HCT116 (cell line): ENCODE data around the gene HNRNPU. TPM values are rescaled to one million over a fixed set of nuclear protein-coding genes. Genes with fewer than 3 reads are reported as not detected.

ENCODE experiments used
- ATAC-seq: fragments of 200-7000 bp; cut with Tn5 transposase; 2 replicates; pipeline ENCODE4 v1.9.1; 2020; ENCODE audit warnings: mild to moderate bottlenecking, moderate library complexity
- BruUV-seq: library from RNA; stranded (reverse); fragments of 400-500 nt; replicated peaks from 2 replicates; lab custom pipeline; 2021; lab: Mats Ljungman, UMichigan
- CTCF ChIA-PET: fragments of 300-600 bp; sonication (Branson Sonifier 250); formaldehyde crosslinking; loops from one replicate; lab custom pipeline; 2021; ENCODE audit warnings: antibody characterized with exemption; lab: Charles Lee
- POLR2A ChIA-PET: fragments of 300-600, 350-600 bp; sonication (Branson Sonifier 250); formaldehyde crosslinking; loops from one replicate; lab custom pipeline; 2021; ENCODE audit warnings: antibody characterized with exemption; lab: Charles Lee
- RAD21 ChIA-PET, 2 experiments: fragments of 300-600 bp; sonication (Branson Sonifier 250); formaldehyde crosslinking; loops; one replicate each; lab custom pipeline; 2023; ENCODE audit warnings: low total read pairs in 2 of 2; ENCODE audit not compliant: uncharacterized antibody in 2 of 2, unreplicated experiment in 2 of 2, low non-redundant PET in 1 of 2; lab: Charles Lee
- DNase-seq: peaks from one replicate; pipeline ENCODE4 v3.0.0-alpha.2; 2010; ENCODE audit warnings: low read depth, low spot score
- H2AFZ ChIP-seq: fragments of 200-600 bp; shearing (Covaris generic), sonication (generic); 2 replicates; pipeline ENCODE4 v1.6.1; 2017; ENCODE audit warnings: low read depth, mixed run types, mixed read lengths, antibody characterized with exemption, low read length; ENCODE audit not compliant: poor library complexity, severe bottlenecking
- H3K27ac ChIP-seq: 2 replicates; pipeline ENCODE4 v1.5.1; 2012; ENCODE audit warnings: low read depth, low read length
- H3K27me3 ChIP-seq: fragments of 200-600 bp; sonication (generic); 2 replicates; pipeline ENCODE4 v1.6.1; 2016; ENCODE audit warnings: mixed run types, low read length, mixed read lengths; ENCODE audit not compliant: insufficient read depth
- H3K36me3 ChIP-seq, 2 experiments: fragments of 200-500 bp in 1 of 2; fragments of 200-600 bp in 1 of 2; sonication (Bioruptor generic) in 1 of 2; sonication (generic) in 1 of 2; 2 replicates each; pipeline versions ENCODE4 v1.5.1 to v1.6.1; 2014 to 2016; ENCODE audit warnings: low read length in 2 of 2, inconsistent platforms in 1 of 2, mixed read lengths in 1 of 2, mixed run types in 1 of 2; ENCODE audit not compliant: insufficient read depth in 2 of 2, control insufficient read depth in 1 of 2
- H3K4me1 ChIP-seq, 2 experiments: fragments of 200-600 bp in 1 of 2; sonication (generic) in 1 of 2; 2 replicates each; pipeline versions ENCODE4 v1.5.1 to v1.6.1; 2012 to 2017; ENCODE audit warnings: low read length in 2 of 2, inconsistent platforms in 1 of 2, mild to moderate bottlenecking in 1 of 2, mixed read lengths in 1 of 2, mixed run types in 1 of 2, moderate library complexity in 1 of 2; ENCODE audit not compliant: insufficient read depth in 2 of 2, control insufficient read depth in 1 of 2
- H3K4me2 ChIP-seq: fragments of 200-600 bp; sonication (generic); 2 replicates; pipeline ENCODE4 v1.6.1; 2017; ENCODE audit warnings: mixed run types, low read length, mixed read lengths
- H3K4me3 ChIP-seq, 2 experiments: fragments of 200-600 bp in 1 of 2; sonication (generic) in 1 of 2; replicated peaks in 1 of 2; 2 replicates each; pipeline ENCODE4 v1.5.1; 2011 to 2016; ENCODE audit warnings: low read length in 2 of 2, control low read depth in 1 of 2, low read depth in 1 of 2, mild to moderate bottlenecking in 1 of 2, mixed read lengths in 1 of 2, mixed run types in 1 of 2
- H3K79me2 ChIP-seq: fragments of 200-600 bp; sonication (generic); 2 replicates; pipeline ENCODE4 v1.6.1; 2017; ENCODE audit warnings: mild to moderate bottlenecking, mixed run types, low read length, moderate library complexity, mixed read lengths; ENCODE audit not compliant: insufficient read depth
- H3K9ac ChIP-seq: fragments of 200-600 bp; sonication (generic); 2 replicates; pipeline ENCODE4 v1.6.1; 2016; ENCODE audit warnings: low read length, mixed read lengths
- H3K9me2 ChIP-seq: fragments of 200-600 bp; sonication (generic), shearing (Covaris generic); 2 replicates; pipeline ENCODE4 v1.6.1; 2017; ENCODE audit warnings: mixed run types, mild to moderate bottlenecking, moderate library complexity; ENCODE audit not compliant: insufficient read depth
- H3K9me3 ChIP-seq, 2 experiments: fragments of 200-500 bp in 1 of 2; fragments of 200-600 bp in 1 of 2; sonication (Bioruptor generic) in 1 of 2; sonication (generic) in 1 of 2; 2 replicates each; pipeline ENCODE4 v1.6.1; 2014 to 2017; ENCODE audit warnings: low read length in 2 of 2, mixed read lengths in 2 of 2, inconsistent platforms in 1 of 2, low read depth in 1 of 2, mild to moderate bottlenecking in 1 of 2, mixed run types in 1 of 2, moderate library complexity in 1 of 2; ENCODE audit not compliant: control insufficient read depth in 1 of 2, insufficient read depth in 1 of 2
- H4K20me1 ChIP-seq: fragments of 200-600 bp; sonication (generic), shearing (Covaris generic); 2 replicates; pipeline ENCODE4 v1.6.1; 2017; ENCODE audit warnings: mixed run types, mild to moderate bottlenecking, moderate library complexity; ENCODE audit not compliant: insufficient read depth
- ATF3 ChIP-seq: IDR thresholded peaks from 2 replicates; pipeline ENCODE4 v1.6.1; 2012
- CBX3 ChIP-seq: IDR thresholded peaks from 2 replicates; pipeline ENCODE4 v1.6.1; 2012; ENCODE audit warnings: low read depth
- CTCF ChIP-seq, 3 experiments: fragments of 200-600 bp in 1 of 3; sonication (generic) in 1 of 3; IDR thresholded peaks in 2 of 3; conservative IDR thresholded peaks in 1 of 3; 2 replicates each; pipeline ENCODE4 v1.5.1; 2012 to 2017; ENCODE audit warnings: low read depth in 2 of 3, low read length in 2 of 3, antibody characterized with exemption in 1 of 3, borderline replicate concordance in 1 of 3, control low read depth in 1 of 3, mild to moderate bottlenecking in 1 of 3, mixed read lengths in 1 of 3, mixed run types in 1 of 3, moderate library complexity in 1 of 3; ENCODE audit not compliant: insufficient read depth in 1 of 3
- EGR1 ChIP-seq: IDR thresholded peaks from 2 replicates; pipeline ENCODE4 v1.6.1; 2012; ENCODE audit warnings: low read depth
- ELF1 ChIP-seq: IDR thresholded peaks from 2 replicates; pipeline ENCODE4 v1.6.1; 2012; ENCODE audit warnings: low read depth, borderline replicate concordance
- EZH2 ChIP-seq: fragments of 200-600 bp; sonication (generic); IDR thresholded peaks from 2 replicates; pipeline ENCODE4 v1.6.1; 2017; ENCODE audit warnings: antibody characterized with exemption, mixed run types
- EZH2phosphoT487 ChIP-seq: fragments of 200-600 bp; IDR thresholded peaks from 2 replicates; pipeline ENCODE4 v1.6.1; 2018; ENCODE audit warnings: antibody characterized with exemption, borderline replicate concordance
- FOSL1 ChIP-seq: IDR thresholded peaks from 2 replicates; pipeline ENCODE4 v1.6.1; 2012; ENCODE audit warnings: low read depth
- JUND ChIP-seq: IDR thresholded peaks from 2 replicates; pipeline ENCODE4 v1.6.1; 2012
- POLR2AphosphoS5 ChIP-seq: IDR thresholded peaks from 2 replicates; pipeline ENCODE4 v1.6.1; 2011; ENCODE audit warnings: mild to moderate bottlenecking, low read depth, low read length, moderate library complexity
- SIN3A ChIP-seq: IDR thresholded peaks from 2 replicates; pipeline ENCODE4 v1.6.1; 2012; ENCODE audit warnings: low read depth
- SRF ChIP-seq: IDR thresholded peaks from 2 replicates; pipeline ENCODE4 v1.6.1; 2012; ENCODE audit warnings: low read depth
- YY1 ChIP-seq: IDR thresholded peaks from 2 replicates; pipeline ENCODE4 v1.6.1; 2011; ENCODE audit warnings: low read length, low read depth, moderate library complexity, mild to moderate bottlenecking; ENCODE audit not compliant: insufficient replicate concordance; ENCODE audit errors: extremely low read depth
- ZFX ChIP-seq: fragments of 450-650 bp; IDR thresholded peaks from 2 replicates; pipeline ENCODE4 v1.6.1; 2017
- ZNF274 ChIP-seq: fragments of 200-500 bp; sonication (Bioruptor generic); IDR thresholded peaks from 2 replicates; pipeline ENCODE4 v1.6.1; 2014; ENCODE audit warnings: mild to moderate bottlenecking, low read depth, low read length, inconsistent platforms
- intact Hi-C: fragments of 100-400 bp; cut with micrococcal nuclease; formaldehyde crosslinking; loops from 2 replicates; pipeline ENCODE4 v1.10.0; 2022
- total RNA-seq: library from RNA; stranded (reverse); gene quantifications from one replicate; pipeline ENCODE4 v1.2.1, GENCODE V29; 2021; ENCODE audit not compliant: unreplicated experiment
- TF ChIP-seq, protein P1 (sequence below): IDR thresholded peaks from 2 replicates; pipeline ENCODE4 v1.6.1; 2011; ENCODE audit warnings: mild to moderate bottlenecking, low read length, moderate library complexity; ENCODE audit not compliant: insufficient replicate concordance; ENCODE audit errors: extremely low read depth
- TF ChIP-seq, protein P2 (sequence below): IDR thresholded peaks from 2 replicates; pipeline ENCODE4 v1.6.1; 2012; ENCODE audit warnings: low read depth
- TF ChIP-seq, protein P3 (sequence below): IDR thresholded peaks from 2 replicates; pipeline ENCODE4 v1.6.1; 2012

The HNRNPU gene
- total RNA-seq, 1 experiment from 2014 or later, result 424 TPM

- DNase-seq (no peak), ATAC-seq (no peak)
These were observed 14.1 kb downstream of the HNRNPU start for GRCh38 chr1:244850099-244850852.

More at GRCh38 chr1:244850099-244850852, 14.1 kb downstream of the HNRNPU start:
- H3K9me2 ChIP-seq, result no peaks in the 10 kb centered on the region
- H4K20me1 ChIP-seq, result peaks cover 53% of the 10 kb centered on the region; the same call in 1 of the 2 replicates
- CTCF ChIA-PET, result interaction anchor here (2.1 kb wide), 1 partner anchor 192 kb away, joined by 7 read pairs; no protein-coding TSS in a partner anchor
- no peak for TF ChIP-seq SRF
- no peak for TF ChIP-seq ZNF274
- TF ChIP-seq SIN3A, result no peak
- no peak for TF ChIP-seq ZFX
- TF ChIP-seq, protein P1, sequence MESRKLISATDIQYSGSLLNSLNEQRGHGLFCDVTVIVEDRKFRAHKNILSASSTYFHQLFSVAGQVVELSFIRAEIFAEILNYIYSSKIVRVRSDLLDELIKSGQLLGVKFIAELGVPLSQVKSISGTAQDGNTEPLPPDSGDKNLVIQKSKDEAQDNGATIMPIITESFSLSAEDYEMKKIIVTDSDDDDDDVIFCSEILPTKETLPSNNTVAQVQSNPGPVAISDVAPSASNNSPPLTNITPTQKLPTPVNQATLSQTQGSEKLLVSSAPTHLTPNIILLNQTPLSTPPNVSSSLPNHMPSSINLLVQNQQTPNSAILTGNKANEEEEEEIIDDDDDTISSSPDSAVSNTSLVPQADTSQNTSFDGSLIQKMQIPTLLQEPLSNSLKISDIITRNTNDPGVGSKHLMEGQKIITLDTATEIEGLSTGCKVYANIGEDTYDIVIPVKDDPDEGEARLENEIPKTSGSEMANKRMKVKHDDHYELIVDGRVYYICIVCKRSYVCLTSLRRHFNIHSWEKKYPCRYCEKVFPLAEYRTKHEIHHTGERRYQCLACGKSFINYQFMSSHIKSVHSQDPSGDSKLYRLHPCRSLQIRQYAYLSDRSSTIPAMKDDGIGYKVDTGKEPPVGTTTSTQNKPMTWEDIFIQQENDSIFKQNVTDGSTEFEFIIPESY, result no peak
- TF ChIP-seq, protein P2, sequence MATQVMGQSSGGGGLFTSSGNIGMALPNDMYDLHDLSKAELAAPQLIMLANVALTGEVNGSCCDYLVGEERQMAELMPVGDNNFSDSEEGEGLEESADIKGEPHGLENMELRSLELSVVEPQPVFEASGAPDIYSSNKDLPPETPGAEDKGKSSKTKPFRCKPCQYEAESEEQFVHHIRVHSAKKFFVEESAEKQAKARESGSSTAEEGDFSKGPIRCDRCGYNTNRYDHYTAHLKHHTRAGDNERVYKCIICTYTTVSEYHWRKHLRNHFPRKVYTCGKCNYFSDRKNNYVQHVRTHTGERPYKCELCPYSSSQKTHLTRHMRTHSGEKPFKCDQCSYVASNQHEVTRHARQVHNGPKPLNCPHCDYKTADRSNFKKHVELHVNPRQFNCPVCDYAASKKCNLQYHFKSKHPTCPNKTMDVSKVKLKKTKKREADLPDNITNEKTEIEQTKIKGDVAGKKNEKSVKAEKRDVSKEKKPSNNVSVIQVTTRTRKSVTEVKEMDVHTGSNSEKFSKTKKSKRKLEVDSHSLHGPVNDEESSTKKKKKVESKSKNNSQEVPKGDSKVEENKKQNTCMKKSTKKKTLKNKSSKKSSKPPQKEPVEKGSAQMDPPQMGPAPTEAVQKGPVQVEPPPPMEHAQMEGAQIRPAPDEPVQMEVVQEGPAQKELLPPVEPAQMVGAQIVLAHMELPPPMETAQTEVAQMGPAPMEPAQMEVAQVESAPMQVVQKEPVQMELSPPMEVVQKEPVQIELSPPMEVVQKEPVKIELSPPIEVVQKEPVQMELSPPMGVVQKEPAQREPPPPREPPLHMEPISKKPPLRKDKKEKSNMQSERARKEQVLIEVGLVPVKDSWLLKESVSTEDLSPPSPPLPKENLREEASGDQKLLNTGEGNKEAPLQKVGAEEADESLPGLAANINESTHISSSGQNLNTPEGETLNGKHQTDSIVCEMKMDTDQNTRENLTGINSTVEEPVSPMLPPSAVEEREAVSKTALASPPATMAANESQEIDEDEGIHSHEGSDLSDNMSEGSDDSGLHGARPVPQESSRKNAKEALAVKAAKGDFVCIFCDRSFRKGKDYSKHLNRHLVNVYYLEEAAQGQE, result no peak
- no peak for TF ChIP-seq YY1
- no peak for TF ChIP-seq ATF3
- no peak for TF ChIP-seq CBX3
- TF ChIP-seq CTCF (IDR thresholded peaks at IDR 0.05 in 2 of 3, conservative IDR thresholded peaks at IDR 0.05 in 1 of 3; ENCODE audit: borderline replicate concordance in 1 of 3, insufficient read depth in 1 of 3, low read depth in 2 of 3, low read length in 2 of 3), result no peak
- no peak for TF ChIP-seq EZH2
- TF ChIP-seq, protein P3, sequence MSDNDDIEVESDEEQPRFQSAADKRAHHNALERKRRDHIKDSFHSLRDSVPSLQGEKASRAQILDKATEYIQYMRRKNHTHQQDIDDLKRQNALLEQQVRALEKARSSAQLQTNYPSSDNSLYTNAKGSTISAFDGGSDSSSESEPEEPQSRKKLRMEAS, result no peak
- no peak for TF ChIP-seq EGR1
- TF ChIP-seq ELF1, result no peak
- no peak for TF ChIP-seq FOSL1
- TF ChIP-seq POLR2AphosphoS5, result no peak; the same call in 1 of the 2 replicates
- TF ChIP-seq EZH2phosphoT487, result no peak
- TF ChIP-seq JUND, result no peak
- RAD21 ChIA-PET, result no interaction called here
- H3K4me3 ChIP-seq, result no peak overlapping the region
- no TSS peak for BruUV-seq
- no peaks in the 10 kb centered on the region for H3K27me3 ChIP-seq
- peaks cover 92% of the 10 kb centered on the region for H3K79me2 ChIP-seq
- H3K4me2 ChIP-seq, result no peak overlapping the region
- intact Hi-C loops, result no loop called here
- H2AFZ ChIP-seq, result no peak overlapping the region
- H3K9ac ChIP-seq, result no peak overlapping the region
- H3K9me3 ChIP-seq, result no peaks in the 10 kb centered on the region
- POLR2A ChIA-PET, result interaction anchor here (0.7 to 1.2 kb wide), 2 partner anchors 11 to 15 kb away, joined by 4 read pairs; no protein-coding TSS in a partner anchor
- no peaks in the 10 kb centered on the region for H3K4me1 ChIP-seq
- peaks cover 52 to 74% of the 10 kb centered on the region in 2 experiments for H3K36me3 ChIP-seq
- H3K27ac ChIP-seq, result no peak overlapping the region
